GM15510 (cell line): ENCODE measurements around the gene AP2A2.

Experiments
- POLR2A ChIP-seq: IDR thresholded peaks from 3 replicates; pipeline ENCODE4 v1.6.1; 2011; ENCODE audit warnings: borderline replicate concordance; ENCODE audit not compliant: insufficient read length; ENCODE audit errors: extremely low read depth

AP2A2 gene

DNA sequence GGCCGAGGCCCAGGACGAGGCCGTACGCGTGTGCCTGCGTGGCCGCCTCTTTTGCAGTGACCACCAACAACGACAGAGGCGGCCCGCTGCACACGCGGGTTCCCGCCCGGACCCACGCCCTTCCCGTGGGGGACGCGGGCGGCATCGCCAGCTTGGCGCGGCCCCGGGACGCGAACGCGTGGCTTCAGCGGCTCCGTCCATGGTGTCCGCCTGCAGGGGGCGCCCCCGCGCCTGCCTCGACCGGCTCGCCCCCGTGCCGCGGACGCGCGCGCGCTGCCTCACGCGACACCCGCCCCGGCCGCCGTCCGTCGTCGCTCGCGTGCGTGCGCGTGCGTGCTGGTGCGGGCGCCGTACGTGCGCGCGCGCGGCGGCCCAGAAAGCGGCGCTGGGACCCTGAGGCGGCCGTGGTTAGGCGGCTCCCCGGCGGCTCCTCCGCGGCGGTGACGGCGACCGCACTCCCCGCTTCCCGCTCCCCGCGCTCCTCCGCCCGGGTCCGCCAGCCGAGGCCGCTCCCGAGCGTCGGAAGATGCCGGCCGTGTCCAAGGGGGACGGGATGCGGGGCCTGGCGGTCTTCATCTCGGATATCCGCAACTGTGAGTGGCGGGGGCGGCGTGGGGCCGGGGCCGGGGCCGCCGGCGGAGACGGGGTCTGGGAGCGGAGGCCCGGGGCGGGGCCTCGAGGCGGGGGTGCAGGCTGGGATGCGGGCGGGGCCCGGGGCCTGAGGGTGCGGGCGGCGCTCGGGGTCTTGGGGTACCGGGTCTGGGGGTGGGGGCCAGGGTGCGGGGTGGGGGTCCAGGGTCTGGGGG lies at the start of gene AP2A2:
TSS of gene AP2A2 (plus strand) at position 375 of the 806 bp plus-strand sequence. CDS start at position 527, 152 bp downstream.
- peak; percentile 83 for TF ChIP-seq POLR2A

DNA sequence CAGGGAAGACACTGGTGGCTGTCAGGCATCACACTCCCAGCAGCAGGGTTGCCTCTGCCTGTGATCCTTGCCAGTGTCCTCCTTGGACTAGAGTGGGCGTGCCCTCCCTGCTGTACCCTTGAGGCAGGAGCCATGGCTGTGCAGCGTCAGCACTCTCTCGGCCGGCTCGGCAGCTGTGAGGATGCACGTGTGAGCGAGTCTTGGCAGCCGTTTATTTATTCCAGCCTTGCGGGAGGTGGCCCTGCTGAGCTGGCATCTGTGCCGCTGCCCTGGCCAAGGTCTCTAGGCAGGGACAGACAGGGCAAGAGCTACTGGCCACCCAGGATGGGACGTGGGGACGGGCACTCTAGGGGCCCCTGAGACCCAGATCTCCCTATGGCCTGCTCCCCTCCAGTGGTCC lies 49.1 kb upstream of the AP2A2 start:
- no peak for TF ChIP-seq POLR2A

DNA sequence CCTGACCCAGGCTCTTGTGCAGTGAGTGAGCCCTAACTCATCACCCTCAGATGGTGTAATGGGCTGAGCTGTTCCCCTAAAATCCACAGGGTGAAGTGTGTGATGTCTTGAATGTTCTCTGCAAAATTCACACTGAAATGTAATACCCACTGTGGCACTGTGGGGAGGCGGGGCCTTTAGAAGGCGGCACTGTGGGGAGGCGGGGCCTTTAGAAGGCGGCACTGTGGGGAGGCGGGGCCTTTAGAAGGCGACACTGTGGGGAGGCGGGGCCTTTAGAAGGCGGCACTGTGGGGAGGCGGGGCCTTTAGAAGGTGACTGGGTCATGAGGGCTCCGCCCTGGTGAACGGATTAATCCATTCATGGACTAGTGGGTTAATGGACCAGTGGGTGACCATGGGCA lies 48.1 kb upstream of the AP2A2 start:
- TF ChIP-seq POLR2A, result no peak

DNA sequence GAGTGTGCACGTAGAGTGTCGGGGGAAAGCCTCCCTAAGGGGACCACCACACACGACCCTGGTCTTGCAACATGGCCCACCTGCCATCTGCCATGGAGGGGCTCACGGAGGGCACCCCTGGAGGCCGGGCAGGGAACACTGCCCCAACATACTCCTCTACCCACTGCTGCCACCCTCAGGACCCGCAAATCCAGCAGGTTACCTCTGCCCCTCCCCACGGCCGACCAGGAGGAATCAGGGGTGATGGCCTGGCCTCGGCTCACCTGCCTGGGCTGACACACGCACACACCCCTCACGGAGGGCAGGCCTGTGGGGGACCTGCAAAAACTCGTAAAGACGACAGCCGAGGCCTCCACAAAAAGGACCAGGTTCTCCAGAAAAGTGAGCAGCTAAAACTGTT lies 45.2 kb upstream of the AP2A2 start:
- TF ChIP-seq POLR2A, result no peak

DNA sequence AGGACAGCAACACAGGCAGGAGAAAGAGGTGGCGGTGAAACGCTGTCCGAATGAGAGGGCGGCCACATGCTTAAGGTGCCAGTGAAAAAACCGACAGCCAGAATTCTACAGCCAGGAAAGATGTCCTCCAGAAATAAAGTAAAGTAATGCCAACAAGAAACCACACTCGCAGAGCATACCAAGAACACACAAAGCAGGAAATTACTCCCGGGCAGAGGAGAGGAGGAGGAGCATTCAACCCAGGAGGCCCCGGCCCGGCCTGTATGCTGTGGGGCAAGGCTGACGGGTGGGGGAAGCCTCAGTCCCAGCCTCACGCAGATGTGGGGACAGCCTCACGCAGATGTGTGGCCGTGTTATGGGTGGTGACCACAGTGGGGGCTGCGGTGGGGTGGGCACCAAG lies 43.1 kb upstream of the AP2A2 start:
- no peak for TF ChIP-seq POLR2A

DNA sequence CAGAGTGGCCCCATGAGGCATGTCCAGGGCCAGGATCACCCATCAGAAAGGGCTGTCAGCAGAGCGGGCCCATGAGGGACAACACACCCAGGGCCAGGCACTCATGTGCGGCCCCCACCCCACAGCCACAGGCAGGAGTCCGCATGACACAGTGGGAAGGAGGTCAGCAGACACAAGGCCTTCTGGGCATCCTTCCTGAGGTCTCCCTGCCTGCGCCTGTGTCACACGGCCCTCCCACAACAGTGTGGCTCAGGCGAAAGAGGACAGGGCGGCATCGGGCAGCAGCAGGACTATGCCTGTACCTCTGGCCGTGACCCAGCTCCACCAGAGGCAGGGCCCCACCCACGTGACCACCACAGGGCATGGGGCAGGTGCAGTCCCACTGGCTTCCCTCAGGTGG lies 42.1 kb upstream of the AP2A2 start:
- no peak for TF ChIP-seq POLR2A

DNA sequence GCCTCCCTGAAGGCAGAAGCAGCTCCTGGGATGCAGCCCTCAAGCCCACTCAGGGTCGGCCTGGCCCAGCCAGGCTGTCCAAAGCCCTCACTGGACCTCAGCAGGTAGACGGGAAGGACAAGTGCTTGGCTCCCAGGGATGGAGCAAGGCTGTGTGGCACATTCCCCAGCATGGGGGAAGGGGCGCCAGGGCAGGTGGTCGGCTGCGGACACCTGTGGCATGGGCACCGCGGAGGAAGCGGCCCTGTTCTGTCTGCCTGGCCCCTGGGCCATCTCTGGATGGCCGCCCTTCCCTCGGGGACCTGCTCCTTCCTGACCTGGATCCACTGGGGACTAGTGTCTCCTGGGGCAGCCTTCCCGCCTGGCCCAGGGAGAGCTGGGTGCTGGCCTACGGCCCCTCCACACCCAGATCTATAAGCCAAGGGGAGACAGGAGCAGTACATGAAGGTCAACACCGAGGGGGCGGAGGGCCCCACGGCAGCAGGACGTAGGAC lies 41.0 kb upstream of the AP2A2 start:
- TF ChIP-seq POLR2A, result no peak

DNA sequence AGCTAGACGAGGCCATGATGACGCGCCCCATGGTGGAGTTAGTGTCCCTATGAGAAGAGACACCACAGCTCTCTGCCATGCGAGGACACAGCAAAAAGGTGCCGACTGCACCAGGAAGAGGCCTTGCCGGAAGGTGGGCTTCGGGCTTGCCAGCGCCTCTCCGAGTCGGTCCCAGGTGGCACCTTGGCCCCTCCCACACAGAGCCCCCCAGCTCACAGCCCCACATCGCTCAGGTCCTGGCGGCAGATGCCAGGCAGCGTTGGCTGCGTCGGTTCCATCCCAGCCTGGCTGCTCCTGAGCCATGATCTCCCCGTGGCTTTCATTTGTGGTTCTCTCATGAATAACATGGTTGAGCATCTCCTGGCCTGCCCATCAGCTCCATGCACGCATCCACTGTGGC lies 39.1 kb upstream of the AP2A2 start:
- TF ChIP-seq POLR2A, result no peak

DNA sequence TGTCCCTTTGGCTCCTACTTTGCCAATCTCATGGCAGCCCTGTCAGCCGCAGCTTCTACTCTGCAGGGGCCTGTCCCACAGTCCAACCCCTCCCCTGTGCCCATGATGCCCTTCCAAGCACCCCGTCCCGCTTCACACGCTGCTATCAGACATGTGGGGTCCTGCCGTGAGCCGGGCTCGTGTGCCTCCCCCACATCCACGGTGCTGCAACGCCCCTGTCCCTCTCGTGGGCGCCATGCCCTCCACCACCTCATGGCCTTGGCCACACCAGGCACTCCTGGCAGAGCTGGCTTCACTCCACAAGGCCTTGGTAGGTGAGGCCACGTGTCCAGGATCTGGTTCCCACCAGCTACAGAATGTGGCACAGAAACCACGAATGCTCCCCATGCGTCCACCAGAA lies 38.1 kb upstream of the AP2A2 start:
- no peak for TF ChIP-seq POLR2A

DNA sequence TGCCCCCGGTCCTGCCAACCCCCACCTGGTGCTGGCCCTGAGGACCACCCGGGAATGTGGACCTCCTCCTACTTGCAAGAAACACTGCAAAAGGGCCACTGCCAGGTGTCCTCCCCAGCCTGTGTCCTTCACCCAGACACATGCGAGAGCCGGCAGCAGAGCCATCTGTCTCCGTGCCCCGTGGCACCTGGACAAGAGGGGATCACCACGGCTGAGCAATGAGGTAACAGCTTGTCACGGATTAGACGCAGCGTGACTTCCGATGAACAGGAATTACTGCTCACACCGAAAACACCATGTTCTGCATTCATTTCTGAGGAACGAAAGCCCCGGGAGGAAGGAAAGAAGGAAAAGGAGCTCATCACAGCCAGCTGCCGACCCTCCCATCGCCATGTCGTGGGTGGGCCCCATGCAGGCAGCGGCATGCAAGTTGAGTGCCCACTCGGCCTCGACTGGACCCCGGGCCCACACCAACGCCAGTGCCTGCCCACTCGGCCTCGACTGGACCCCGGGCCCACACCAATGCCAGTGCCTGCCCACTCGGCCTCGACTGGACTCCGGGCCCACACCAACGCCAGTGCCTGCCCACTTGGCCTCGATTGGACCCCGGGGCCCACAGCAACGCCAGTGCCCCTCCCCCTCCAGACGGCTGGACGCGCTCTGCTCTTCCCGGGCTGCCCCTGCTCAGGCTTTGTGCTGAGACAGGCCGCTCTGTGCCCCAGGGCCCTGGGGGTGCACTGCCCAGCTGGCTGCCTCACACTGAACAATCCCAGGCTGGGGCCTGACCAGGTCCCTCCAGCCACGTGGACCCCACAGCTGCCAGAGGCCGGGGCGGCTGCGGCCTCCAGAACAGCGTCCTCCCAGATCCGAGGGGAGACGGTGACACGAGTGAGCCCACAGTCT lies 37.1 kb upstream of the AP2A2 start:
- TF ChIP-seq POLR2A, result no peak

DNA sequence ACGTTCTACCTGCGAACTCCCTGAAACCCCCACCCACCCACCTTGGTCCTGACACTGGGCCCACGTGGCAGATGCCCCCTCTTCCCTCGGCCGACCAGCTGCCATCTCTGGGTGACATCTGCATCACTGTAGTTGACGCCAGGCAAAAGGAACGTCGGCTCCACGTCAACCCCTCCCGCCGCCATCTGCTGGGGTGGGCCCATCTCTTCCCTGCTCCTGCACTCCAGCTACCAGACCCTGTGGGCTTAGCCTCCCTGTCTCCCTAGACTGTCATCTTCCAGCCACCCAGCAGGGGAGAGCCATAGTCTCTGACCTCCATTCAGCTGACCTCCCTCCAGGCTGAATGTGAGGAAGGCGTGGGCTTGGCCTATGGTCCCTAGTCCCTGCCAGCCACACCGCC lies 36.4 kb upstream of the AP2A2 start:
- no peak for TF ChIP-seq POLR2A

DNA sequence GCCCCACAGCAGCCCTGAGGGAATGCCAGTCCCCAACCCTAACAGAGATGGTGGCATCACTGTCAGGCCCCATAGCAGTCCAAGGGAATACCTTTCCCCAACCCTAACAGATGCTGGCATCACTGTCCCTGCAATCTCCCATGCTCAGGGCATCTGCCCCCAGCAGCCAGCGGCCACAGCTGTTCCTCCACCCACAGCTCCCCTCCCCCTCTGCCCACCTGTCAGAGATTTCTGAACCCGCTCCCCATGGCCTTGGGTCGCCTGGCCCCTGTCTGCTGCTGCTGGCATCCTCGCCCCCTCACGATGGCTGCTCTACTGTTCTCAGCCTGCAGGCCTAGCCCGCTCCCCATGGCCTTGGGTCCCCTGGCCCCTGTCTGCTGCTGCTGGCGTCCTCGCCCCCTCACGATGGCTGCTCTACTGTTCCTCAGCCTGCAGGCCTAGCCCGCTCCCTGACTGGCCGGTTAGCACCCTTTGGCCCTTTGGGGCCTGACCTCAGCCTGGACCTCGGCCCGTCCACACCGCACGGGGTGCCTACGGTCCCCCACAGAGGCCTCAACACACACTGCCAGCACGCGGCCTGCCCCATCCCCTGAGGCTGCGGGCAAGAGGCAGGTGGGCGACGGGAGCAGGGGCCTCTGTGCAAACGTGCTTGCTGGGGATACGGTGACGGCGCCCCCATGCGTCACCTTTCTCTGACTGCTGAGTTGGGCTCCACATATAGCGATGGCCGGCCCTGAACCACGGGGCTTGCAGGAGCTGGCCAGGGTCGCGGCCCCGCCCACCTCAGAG lies 35.8 kb upstream of the AP2A2 start:
- TF ChIP-seq POLR2A, result no peak

DNA sequence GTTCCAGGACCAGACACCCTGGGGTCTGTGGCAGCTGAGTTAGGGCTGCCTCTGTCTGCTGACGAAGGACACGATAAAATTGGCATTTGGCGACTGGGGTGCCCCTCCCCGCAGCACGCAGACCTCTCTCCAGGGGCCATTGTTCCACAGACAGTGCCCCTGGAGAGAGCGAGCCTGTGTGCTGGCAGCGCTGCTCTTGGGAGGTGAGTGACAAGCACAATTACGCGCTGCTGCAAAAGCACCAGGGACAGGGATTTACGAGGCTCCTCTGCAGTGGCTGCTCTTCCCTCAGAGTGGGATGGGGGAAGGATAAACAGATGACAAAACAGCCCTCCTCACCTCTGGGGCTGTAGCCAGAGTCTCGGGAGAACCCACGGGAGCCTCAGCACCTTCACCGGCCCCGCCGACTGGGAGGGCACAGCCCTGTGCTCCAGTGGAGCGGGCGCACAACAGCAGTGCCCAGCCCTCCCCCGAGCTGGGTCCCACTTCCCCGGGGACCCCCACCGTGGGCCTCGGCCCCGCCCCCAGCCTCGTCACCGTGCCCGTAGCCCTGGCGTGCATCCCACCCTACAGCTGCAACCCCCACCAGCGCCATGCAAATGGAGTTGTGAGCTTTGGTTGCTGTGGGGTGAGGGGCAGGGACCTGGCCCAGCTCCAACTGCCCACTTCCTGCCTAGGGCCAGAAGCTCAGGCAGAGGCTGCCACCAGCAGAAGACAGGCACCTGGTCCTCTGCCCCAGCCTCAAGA lies 34.7 kb upstream of the AP2A2 start:
- TF ChIP-seq POLR2A, result no peak

DNA sequence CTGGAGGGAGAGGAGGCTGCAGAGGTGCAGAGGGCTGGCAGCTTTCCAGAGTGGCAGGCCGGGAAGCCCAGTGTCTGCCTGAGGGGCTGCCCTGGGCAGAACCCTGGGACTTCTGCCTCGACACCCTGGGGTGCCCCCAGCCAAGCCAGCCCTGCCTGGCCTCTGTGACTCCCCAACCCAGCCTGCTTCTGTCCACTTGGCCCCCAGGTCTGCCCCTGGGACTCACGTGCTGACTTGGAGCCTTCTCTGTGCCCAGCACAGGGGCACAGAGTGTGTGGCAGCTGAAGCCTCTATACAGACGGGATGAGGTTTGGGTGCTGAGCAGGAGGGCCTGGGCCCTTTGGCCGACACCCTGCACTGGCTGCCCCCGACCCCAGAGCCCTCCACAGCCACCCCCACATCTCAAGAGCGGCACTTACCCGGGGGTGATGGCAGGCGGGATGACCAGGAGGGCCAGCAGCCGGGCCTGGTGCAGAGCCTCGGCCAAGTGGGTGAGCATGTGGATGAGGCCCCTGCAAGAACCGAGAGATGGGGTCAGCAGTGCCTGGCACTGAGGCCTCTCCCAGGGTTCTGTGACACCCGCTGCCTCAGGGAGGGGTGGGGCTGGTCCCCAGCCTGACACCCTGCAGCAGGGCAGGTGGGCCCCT lies 32.5 kb upstream of the AP2A2 start:
- no peak for TF ChIP-seq POLR2A

DNA sequence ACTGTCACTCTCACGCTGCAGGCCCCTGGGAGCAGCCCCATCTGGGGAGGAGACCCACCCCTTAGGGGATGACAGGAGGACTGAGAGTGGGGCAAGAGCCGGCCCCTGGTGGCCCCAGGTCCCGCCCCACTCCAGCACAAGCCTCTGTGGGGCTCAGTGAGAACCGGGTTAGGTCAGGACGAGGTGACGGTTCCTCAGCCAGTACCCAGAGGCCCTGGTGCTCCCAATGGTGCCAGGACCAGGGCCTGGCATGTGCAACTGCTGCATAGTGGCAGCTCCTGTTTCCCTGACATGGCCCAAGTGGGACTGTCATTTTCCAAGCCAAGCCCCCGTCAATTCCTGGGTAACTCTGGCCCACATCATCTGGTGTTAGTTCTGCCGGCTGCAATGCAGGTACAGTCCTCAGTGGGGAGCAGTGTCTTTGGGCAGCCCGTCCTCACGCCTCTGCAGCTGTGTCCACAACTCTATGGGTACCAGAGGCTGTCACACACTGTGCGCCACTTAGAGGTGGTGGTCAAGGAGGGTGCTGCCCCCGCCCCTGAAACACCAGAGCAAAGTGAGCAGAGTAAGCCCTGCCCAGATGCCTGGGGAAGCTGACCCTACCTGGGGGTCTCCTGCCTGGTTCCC lies 31.0 kb upstream of the AP2A2 start:
- TF ChIP-seq POLR2A, result no peak
